Tibial nerve (tissue), 4 donors: ENCODE measurements around the gene TAS2R9.

Source experiments
- EP300 ChIP-seq, 2 donors: sonication (generic); formaldehyde crosslinking; IDR thresholded peaks; one replicate each; pipeline ENCODE4 v1.6.1; 2017; ENCODE audit warnings: antibody characterized with exemption in 2 of 2, mild to moderate bottlenecking in 1 of 2
- POLR2A ChIP-seq, 2 donors: fragments of 450-650 bp; IDR thresholded peaks; one replicate each; pipeline ENCODE4 v1.6.1; 2017; ENCODE audit warnings: antibody characterized with exemption in 2 of 2, mild to moderate bottlenecking in 2 of 2, moderate library complexity in 2 of 2
- TF ChIP-seq, protein P1 (sequence below), 5 experiments: fragments of 200-600 bp in 3 of 5; fragments of 450-650 bp in 2 of 5; sonication (generic) in 3 of 5; IDR thresholded peaks; one replicate each; pipeline ENCODE4 v1.5.1; 2016 to 2019; ENCODE audit warnings: antibody characterized with exemption in 5 of 5, mild to moderate bottlenecking in 3 of 5, moderate library complexity in 2 of 5

DNA sequence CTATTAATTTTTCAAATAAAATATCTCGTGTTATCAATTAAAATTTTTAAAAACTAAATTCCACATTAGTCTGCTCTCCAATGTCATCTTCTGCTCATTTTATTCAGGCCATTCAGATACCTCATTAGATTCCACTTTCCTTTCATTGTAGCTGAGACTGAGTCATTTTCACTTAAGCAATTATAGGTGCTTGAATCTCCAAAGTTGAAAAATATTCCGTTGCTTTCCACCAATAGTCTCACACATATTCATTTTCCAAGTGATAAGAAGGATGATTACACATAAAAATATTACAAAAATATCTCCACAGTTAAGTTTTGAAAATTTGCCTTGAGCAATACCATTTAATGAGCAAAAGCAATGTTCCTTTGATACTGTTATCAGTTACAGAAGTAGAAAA lies 50.3 kb downstream of the TAS2R9 start:
- TF ChIP-seq, protein P1, sequence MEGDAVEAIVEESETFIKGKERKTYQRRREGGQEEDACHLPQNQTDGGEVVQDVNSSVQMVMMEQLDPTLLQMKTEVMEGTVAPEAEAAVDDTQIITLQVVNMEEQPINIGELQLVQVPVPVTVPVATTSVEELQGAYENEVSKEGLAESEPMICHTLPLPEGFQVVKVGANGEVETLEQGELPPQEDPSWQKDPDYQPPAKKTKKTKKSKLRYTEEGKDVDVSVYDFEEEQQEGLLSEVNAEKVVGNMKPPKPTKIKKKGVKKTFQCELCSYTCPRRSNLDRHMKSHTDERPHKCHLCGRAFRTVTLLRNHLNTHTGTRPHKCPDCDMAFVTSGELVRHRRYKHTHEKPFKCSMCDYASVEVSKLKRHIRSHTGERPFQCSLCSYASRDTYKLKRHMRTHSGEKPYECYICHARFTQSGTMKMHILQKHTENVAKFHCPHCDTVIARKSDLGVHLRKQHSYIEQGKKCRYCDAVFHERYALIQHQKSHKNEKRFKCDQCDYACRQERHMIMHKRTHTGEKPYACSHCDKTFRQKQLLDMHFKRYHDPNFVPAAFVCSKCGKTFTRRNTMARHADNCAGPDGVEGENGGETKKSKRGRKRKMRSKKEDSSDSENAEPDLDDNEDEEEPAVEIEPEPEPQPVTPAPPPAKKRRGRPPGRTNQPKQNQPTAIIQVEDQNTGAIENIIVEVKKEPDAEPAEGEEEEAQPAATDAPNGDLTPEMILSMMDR (IDR thresholded peaks at IDR 0.05), result no peak
- TF ChIP-seq EP300 (IDR thresholded peaks at IDR 0.05) (no peak), POLR2A (IDR thresholded peaks at IDR 0.05) (no peak)
